ENCODE results near the gene TMEM89. TPM values are rescaled to one million over a fixed set of nuclear protein-coding genes. Genes with fewer than 3 reads are reported as not detected.

TMEM89 gene
- total RNA-seq (ENCODE audit: insufficient read depth, low replicate concordance) = not detected

- no peak for DNase-seq (ENCODE audit: low spot score)
Measured at GRCh38 chr3:48621461-48621869, at the start of gene TMEM89. Gene TMEM89, minus strand, starts transcription at chr3:48621769. Its CDS starts 13 bp downstream, at chr3:48621756.

DNA sequence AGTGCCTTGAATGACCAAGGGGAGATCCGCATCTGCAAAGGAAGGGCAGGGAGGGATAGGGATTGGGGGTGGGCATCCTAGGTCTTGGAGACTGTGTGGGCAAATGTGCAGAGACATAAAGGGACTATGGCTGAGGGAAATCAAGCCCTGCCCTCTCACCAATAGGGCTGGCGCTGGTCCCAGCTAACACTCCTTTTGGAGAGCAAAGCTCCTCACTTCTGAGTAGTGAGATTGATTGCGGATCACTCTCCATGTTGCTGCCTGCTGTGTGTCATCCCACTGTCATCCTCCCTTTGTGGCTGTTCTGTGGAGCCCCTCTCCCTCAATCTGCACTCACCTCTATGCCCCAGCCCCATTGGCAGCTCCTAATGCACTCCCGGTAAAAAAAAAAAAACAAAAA is 43.4 kb upstream of the TMEM89 start:
- no peak for DNase-seq (ENCODE audit: low spot score)

DNA sequence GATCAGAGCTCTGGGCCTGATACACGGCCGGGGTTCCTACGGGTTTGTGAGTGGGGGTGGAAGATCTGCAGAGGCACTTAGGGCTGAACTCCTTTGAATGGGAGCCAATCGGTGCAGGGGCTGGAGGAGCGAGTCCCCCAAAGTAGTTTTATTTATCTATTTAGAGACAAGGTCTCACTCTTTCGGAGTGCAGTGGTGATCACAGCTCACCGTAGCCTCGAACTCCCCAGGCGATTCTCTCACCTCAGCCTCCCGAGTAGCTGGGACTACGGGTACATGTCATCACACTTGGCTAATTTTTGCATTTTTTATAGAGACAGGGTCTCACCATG is 42.7 kb upstream of the TMEM89 start:
- no peak for DNase-seq (ENCODE audit: low spot score)

DNA sequence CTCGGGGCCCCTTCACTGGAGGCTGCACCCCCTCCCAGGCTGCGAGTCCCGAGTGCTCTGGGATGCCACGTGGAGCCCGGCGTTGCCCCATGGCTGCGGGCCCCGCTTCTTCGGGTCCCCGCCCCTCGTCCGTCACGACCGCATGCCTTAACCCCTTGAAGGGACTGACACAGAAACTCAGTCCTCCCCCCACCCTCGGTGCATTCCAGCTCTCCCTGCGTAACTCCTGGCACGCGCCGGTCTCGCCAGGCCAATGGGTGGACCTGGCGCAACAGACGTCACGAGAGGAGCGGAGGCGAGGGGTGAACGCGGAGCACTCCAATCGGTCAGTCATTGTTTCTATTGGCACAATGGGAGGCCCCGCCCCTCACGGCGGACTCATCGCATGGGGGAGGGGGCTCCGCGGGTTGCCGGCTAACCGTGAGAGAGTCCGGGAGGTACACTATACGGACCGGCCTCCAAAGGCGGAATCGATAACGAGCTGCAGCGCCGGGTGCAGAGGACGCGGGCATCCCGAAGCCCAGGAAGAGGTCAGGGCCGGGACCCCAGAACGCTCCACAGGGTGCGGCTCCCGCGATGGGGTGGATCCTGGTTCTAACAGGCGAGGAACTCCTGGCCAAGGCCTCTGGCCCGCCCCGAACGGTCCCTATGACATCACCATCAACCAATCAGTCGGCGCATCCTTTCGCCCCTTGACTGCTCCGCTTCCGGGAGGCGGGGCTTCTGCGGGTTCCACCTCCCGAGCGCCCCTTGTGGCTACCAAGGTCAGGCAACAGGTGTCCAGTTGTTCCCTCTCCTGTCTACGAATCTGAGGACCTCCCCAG is 42.1 kb upstream of the TMEM89 start:
- DNase-seq (ENCODE audit: low spot score) = peak; percentile 98

DNA sequence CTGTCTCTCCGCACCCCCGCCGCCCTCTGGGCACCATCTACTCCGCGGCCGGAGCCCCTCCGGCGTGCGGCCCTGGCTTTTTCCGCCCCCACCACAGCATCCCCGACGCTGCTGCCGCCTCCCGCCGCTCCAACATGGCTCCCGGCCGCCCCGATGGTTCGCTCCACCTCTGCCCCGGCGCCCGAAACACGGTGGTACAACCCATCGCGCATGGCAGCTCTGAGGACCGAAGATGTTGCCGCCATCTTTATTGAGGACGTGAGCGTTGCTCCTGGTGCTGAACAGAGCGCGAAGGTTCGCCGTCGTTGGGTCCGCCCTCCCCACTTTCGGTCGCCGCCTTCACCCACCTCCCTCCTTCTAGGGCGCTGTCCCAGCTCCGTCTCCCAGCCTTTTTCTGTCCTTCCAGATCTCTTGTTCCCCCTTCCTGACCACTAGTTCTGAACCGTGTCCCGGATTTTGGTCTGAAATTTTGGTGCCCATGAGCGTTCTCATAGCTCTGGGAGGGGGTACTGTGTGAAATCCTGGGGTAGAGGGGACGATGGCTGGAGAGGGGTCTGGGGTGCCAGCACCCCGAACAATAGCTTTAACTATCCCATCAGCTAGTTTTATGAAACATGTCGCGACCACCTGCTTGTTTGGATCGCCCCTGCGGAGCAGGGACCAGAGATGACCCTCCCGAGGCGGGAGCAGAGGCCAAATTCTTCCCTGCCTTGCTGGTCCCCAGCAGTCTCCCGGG is 41.4 kb upstream of the TMEM89 start, which contains the start of gene CELSR3:
Gene CELSR3, minus strand, starts transcription at position 134 of the 736 bp plus-strand sequence. CDS start 252 bp downstream, outside the sequence.
- peak; percentile 90 for DNase-seq (ENCODE audit: low spot score)

DNA sequence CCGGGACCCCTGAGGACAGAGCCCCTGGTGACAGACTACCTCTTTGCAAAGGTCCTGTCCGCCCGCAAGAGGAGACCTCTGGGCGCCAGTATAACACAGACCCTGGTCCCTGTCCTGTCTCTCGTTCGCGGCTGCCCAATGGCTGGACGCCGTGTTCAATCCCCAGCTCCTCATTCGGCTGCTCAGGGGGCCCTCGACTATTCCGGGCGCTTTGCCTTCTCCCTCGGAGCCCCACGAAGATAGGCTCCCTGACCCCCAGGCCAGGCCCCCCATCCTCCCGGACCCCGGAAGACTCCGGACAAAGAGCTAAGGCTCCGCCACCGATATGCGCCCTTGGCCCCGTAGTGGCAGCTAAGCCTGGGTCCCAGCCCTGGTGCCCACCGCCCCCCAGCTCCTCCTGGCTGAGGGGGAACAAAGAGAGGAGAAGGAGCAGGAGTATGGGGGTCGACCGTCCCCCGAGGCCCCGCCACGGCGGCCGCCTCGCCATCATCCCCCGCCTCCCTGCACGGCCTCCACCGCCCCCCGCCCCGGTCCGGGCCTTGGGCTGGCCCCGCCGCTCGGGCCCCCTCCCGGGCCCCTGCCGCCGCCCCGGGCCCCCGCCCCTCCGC is 40.7 kb upstream of the TMEM89 start:
- no peak for DNase-seq (ENCODE audit: low spot score)

GRCh38 chr3:48661501-48662144 is 40.1 kb upstream of the TMEM89 start:
- DNase-seq (ENCODE audit: low spot score) = peak; percentile 50

DNA sequence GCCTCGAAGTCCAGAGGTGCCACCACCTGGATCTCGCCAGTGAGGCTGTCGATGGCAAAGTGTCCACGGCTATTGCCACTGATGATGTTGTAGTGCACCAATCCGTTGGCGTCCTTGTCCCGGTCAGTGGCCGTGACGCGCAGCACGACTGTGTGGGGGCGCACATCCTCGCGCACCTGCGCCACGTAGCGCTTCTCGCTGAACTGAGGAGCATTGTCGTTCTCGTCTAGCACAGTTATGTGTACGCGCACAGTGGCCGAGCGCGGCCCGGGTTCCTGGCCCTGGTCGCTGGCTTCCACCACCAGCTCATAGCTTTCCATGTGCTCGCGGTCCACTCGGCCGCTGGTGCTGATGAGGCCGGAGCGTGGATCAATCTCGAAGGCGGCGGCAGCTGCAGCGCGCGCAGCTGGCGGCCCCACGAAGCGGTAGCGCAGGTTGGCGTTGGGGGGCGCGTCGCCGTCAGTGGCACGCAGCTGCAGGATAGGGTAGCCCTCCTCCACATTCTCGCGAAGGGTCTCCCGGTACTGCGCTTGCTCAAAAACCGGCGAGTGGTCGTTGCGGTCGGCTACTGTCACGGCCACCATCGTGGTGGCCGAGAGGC is 39.3 kb upstream of the TMEM89 start:
- DNase-seq (ENCODE audit: low spot score) = no peak

DNA sequence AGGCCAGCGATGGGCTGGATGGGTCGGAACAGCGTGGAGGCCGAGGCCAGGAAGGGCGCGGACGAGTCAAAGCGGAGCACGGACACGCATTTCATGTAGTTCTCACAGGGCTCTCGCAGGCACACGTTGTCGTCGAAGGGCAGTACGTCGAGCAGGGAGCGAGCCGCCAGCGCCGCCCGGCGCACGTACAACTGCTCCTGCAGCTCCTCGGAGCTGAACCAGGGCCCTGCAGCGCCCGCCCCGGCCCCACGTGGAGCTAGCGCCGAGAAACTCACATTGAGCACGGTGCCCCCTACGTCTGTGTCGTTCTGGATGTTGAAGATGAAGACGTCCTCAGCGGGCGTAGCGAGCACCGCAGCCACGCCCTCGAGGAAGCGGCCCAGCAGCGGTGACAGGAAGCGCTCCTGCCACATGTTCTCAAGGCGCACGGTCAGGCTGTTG is 35.3 kb upstream of the TMEM89 start:
- no peak for DNase-seq (ENCODE audit: low spot score)

DNA sequence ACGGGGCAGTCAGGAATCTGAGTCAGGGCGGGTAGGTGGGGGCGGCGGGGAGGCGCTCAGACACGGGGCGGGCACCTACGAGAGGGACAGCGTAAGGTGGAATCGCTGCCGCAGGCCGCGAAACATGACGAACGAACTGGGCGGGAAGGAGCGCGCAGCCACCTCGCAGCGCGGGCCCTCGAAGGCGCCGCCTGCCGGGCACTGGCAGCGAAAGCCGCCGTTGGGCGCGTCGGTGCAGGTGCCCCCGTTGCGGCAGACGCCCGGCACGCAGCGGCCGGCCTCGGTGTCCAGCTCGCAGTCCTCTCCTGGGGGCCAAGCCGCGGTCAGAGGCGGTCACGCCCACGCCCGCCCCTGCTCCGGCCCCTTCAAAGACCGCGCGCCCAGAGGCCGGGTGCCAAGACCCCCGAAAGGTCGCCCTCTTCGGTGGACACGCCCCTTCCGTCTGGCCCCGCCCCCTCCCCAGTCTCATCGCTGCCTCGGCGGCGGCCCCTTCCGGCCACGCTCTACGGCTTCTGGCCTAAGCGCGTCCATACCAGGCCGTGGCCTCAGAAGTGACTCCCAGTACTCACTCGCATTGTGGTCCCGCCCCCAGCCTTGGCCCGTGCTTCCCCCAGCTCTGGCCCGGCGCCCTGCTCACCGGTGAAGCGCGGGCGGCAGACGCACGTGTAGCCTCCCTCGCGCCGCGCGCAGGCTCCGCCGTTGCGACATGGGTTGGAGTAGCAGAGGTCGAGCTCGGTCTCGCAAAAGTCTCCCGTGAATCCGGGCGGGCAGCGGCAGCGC is 34.7 kb upstream of the TMEM89 start:
- peak; percentile 60 for DNase-seq (ENCODE audit: low spot score)

DNA sequence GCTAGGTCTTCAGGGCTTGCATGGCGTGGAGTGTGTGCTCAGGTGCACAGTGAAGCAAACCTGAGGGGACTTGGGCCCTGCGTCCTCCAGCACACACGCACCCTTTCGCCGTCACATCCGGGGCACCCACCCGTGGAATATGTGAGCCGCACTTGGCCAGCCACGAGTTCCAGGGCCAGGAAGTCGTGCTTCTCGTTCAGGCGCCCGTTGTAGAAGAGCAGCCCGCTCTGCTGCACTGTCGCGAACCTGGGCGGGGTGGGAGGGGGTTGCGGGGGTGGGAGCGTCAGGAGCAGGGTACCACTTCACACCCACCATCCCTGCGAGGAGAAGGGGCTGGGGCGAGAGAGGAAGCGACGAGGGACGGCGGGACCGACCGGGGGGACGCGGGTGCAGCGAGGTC is 34.0 kb upstream of the TMEM89 start:
- no peak for DNase-seq (ENCODE audit: low spot score)

DNA sequence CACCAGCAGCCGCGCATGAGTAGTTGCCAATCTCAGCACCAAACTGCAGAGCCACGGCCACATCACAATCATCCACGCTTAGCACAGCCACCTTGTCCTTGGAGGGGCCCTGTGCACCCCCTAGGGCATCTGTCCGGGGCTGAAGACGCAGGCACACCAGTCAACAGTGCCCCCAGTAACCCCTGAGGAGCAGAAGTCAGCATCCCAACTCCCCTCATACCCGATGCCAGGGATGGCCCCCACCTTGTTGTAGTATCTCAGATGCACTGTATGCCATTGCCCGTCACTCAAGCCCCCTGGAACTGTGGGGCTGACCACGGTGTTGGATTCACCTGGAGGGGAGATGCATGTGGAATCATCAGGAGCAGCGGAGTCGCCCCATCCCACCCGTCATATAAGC is 33.5 kb upstream of the TMEM89 start:
- no peak for DNase-seq (ENCODE audit: low spot score)

DNA sequence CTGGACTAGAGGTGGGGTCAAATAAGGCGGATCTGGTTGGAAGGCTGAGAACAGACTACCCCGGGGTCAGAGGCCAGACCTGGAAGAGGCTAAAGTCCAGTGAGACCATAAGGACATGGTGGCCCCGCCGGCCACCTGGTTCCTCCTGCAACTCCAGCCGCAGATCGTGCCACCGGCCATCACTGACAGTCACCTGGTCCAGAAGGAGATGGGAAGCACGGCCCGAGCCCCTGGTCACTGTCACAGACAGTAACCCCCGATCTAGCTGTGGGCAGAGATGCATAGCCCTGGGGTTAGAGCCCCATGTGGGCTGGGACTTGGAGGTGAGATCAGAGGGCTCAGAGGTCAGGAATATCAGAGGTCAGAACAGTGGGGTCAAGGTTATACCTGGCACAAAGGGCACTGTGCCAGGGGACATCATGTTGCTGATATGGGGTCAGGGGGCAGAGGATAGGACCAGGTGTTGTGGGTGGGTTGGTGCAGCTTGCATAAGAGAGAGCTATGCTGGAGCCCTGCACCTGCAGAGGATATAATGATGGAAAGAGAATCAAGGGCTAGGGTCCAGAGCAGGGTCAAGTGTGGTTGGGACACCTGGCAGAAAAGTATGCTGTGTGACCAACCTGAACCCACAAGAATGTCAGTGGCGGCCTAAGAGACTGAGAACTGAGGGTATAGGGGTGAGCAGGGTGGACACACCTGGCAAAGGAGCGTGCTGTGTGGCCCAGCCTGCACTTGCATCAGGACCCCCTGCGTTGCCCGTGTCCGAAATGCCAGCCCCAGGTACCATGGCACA is 31.6 kb upstream of the TMEM89 start:
- no peak for DNase-seq (ENCODE audit: low spot score)

GRCh38 chr3:48651771-48652170 is 30.2 kb upstream of the TMEM89 start:
- no peak for DNase-seq (ENCODE audit: low spot score)

GRCh38 chr3:48650723-48651122 is 29.2 kb upstream of the TMEM89 start:
- DNase-seq (ENCODE audit: low spot score) = no peak

GRCh38 chr3:48648188-48648850 is 26.8 kb upstream of the TMEM89 start:
- no peak for DNase-seq (ENCODE audit: low spot score)

- no peak for DNase-seq (ENCODE audit: low spot score)
Measured at GRCh38 chr3:48647714-48648113, 26.1 kb upstream of the TMEM89 start.

- DNase-seq (ENCODE audit: low spot score) = no peak
Measured at GRCh38 chr3:48644898-48645760, 23.6 kb upstream of the TMEM89 start.

Data from umbilical cord (tissue), 2 donors.